DND-41 (cell line): ENCODE results near the gene SUPT3H.

Experiments used
- ATAC-seq: fragments of 200-7000 bp; cut with Tn5 transposase; 3 replicates; pipeline ENCODE4 v1.9.1; 2021; ENCODE audit warnings: low read depth; ENCODE audit not compliant: insufficient read depth
- DNase-seq: peaks from one replicate; pipeline ENCODE4 v3.0.0-alpha.2; 2020
- H2AFZ ChIP-seq: 2 replicates; pipeline ENCODE4 v1.6.0; 2012; ENCODE audit warnings: low read depth, low read length
- H3K27ac ChIP-seq: 2 replicates; pipeline ENCODE4 v1.5.1; 2012; ENCODE audit warnings: low read length, inconsistent platforms
- H3K27me3 ChIP-seq: fragments of 200-600 bp; sonication (generic); 2 replicates; pipeline ENCODE4 v1.6.0; 2012; ENCODE audit warnings: low read length, mild to moderate bottlenecking, inconsistent platforms; ENCODE audit not compliant: insufficient read depth, poor library complexity
- H3K36me3 ChIP-seq: 2 replicates; pipeline ENCODE4 v1.5.1; 2012; ENCODE audit warnings: low read length, inconsistent platforms; ENCODE audit not compliant: insufficient read depth
- H3K4me1 ChIP-seq: 2 replicates; pipeline ENCODE4 v1.5.1; 2012; ENCODE audit warnings: mild to moderate bottlenecking, low read length; ENCODE audit not compliant: insufficient read depth
- H3K4me2 ChIP-seq: 2 replicates; pipeline ENCODE4 v1.6.0; 2012; ENCODE audit warnings: mild to moderate bottlenecking, moderate library complexity, low read length, inconsistent platforms; ENCODE audit not compliant: insufficient read depth
- H3K4me3 ChIP-seq, 2 experiments: fragments of 200-600 bp in 1 of 2; shearing (Covaris generic) in 1 of 2; 2 replicates each; pipeline ENCODE4 v1.5.1; 2012 to 2016; ENCODE audit warnings: inconsistent platforms in 2 of 2, low read length in 2 of 2, mild to moderate bottlenecking in 2 of 2, low read depth in 1 of 2, moderate library complexity in 1 of 2
- H3K79me2 ChIP-seq: 2 replicates; pipeline ENCODE4 v1.6.0; 2012; ENCODE audit warnings: low read length, inconsistent platforms; ENCODE audit not compliant: insufficient read depth
- H3K9ac ChIP-seq: 2 replicates; pipeline ENCODE4 v1.6.0; 2012; ENCODE audit warnings: low read depth, mild to moderate bottlenecking, inconsistent platforms, low read length, moderate library complexity
- H3K9me3 ChIP-seq: 2 replicates; pipeline ENCODE4 v1.5.1; 2012; ENCODE audit warnings: low read length, moderate library complexity, mild to moderate bottlenecking, inconsistent platforms; ENCODE audit not compliant: insufficient read depth, severe bottlenecking
- H4K20me1 ChIP-seq: 2 replicates; pipeline ENCODE4 v1.6.0; 2012; ENCODE audit warnings: low read length; ENCODE audit not compliant: insufficient read depth
- CTCF ChIP-seq: IDR thresholded peaks from 2 replicates; pipeline ENCODE4 v1.5.1; 2012; ENCODE audit warnings: borderline replicate concordance, low read length, moderate library complexity, mild to moderate bottlenecking; ENCODE audit not compliant: poor library complexity, severe bottlenecking; ENCODE audit errors: extremely low read depth
- EZH2 ChIP-seq: IDR thresholded peaks from 3 replicates; pipeline ENCODE4 v1.6.1; 2012; ENCODE audit warnings: borderline replicate concordance, low read depth, mild to moderate bottlenecking, moderate library complexity, low read length, inconsistent platforms; ENCODE audit not compliant: severe bottlenecking

The SUPT3H gene

GRCh38 chr6:44780161-44780560 is 597.6 kb downstream of the SUPT3H start:
- Histone ChIP-seq H3K4me1 (no peaks in the 10 kb centered on the region), H3K4me2 (no peak overlapping the region), H3K4me3 (no peak overlapping the region), H3K27ac (no peak overlapping the region), H4K20me1 (no peaks in the 10 kb centered on the region), H3K27me3 (no peaks in the 10 kb centered on the region), H3K79me2 (no peaks in the 10 kb centered on the region), H3K36me3 (no peaks in the 10 kb centered on the region), H3K9me3 (peaks cover 6% of the 10 kb centered on the region), H3K9ac (no peak overlapping the region), H2AFZ (no peak overlapping the region)
- DNase-seq: no peak
- ATAC-seq: no peak
- TF ChIP-seq EZH2 (no peak), CTCF (no peak)

GRCh38 chr6:44779130-44779826 is 598.5 kb downstream of the SUPT3H start:
- TF ChIP-seq CTCF (no peak), EZH2 (no peak)
- H3K4me2 ChIP-seq: no peak overlapping the region
- no peak overlapping the region for H2AFZ ChIP-seq

More at GRCh38 chr6:44779130-44779826, 598.5 kb downstream of the SUPT3H start:
- DNase-seq: no peak
- Histone ChIP-seq H4K20me1 (no peaks in the 10 kb centered on the region), H3K27ac (no peak overlapping the region), H3K36me3 (no peaks in the 10 kb centered on the region), H3K79me2 (no peaks in the 10 kb centered on the region), H3K4me3 (no peak overlapping the region), H3K4me1 (no peaks in the 10 kb centered on the region), H3K27me3 (no peaks in the 10 kb centered on the region), H3K9ac (no peak overlapping the region), H3K9me3 (peaks cover 4% of the 10 kb centered on the region)
- no peak for ATAC-seq
